NCI-H2081 treated with DMSO at 0.1 percent for 48 hours (cell line): ENCODE data around the gene MECP2.

Source experiments
- DNase-seq: peaks from one replicate; lab custom pipeline; 2025; lab: John Stamatoyannopoulos, UW

The MECP2 gene

GRCh38 chrX:154033848-154034247 lies 63.7 kb downstream of the MECP2 start:
- DNase-seq, result no peak

- no peak for DNase-seq
Observed at GRCh38 chrX:154032653-154033052, 64.9 kb downstream of the MECP2 start.

- DNase-seq, result no peak
Observed at GRCh38 chrX:154032160-154032559, 65.4 kb downstream of the MECP2 start.

- DNase-seq, result no peak
Observed at GRCh38 chrX:154030715-154031305, 66.7 kb downstream of the MECP2 start.

- no peak for DNase-seq
Observed at GRCh38 chrX:154030266-154030665, 67.3 kb downstream of the MECP2 start.

GRCh38 chrX:154029439-154029838 lies 68.1 kb downstream of the MECP2 start:
- no peak for DNase-seq

GRCh38 chrX:154028502-154029184 lies 68.9 kb downstream of the MECP2 start:
- DNase-seq, result no peak

- no peak for DNase-seq
Observed at GRCh38 chrX:154027986-154028385, 69.5 kb downstream of the MECP2 start.

- no peak for DNase-seq
Observed at GRCh38 chrX:154027022-154027402, 70.5 kb downstream of the MECP2 start.

GRCh38 chrX:154026136-154027021 lies 71.1 kb downstream of the MECP2 start:
- no peak for DNase-seq

GRCh38 chrX:154025230-154025629 lies 72.3 kb downstream of the MECP2 start:
- no peak for DNase-seq

GRCh38 chrX:154024271-154024670 lies 73.2 kb downstream of the MECP2 start:
- no peak for DNase-seq

- DNase-seq, result no peak
Observed at GRCh38 chrX:154023276-154024000, 74.1 kb downstream of the MECP2 start.

GRCh38 chrX:154022108-154022507 lies 75.4 kb downstream of the MECP2 start:
- no peak for DNase-seq

GRCh38 chrX:154021131-154021611 lies 76.3 kb downstream of the MECP2 start:
- no peak for DNase-seq

- no peak for DNase-seq
Observed at GRCh38 chrX:154020536-154021115, 76.9 kb downstream of the MECP2 start.

GRCh38 chrX:154019633-154020528 lies 77.6 kb downstream of the MECP2 start, which contains the start of gene IRAK1:
Gene IRAK1 (minus strand): TSS chrX:154019902. CDS start chrX:154019812, 90 bp downstream.
- DNase-seq, result no peak

- no peak for DNase-seq
Observed at GRCh38 chrX:154019061-154019621, 78.4 kb downstream of the MECP2 start.

- DNase-seq, result no peak
Observed at GRCh38 chrX:154018518-154019060, 78.9 kb downstream of the MECP2 start.
